HL-60 (cell line): Measurements from ENCODE around the gene LRMDA.

Experiments
- DNase-seq, 2 experiments: peaks; one replicate each; pipeline ENCODE4 v3.0.0-alpha.2; 2010 to 2020; ENCODE audit warnings: low read depth in 1 of 2, low spot score in 1 of 2
- H3K27ac ChIP-seq: fragments of 250-450 bp; sonication (Bioruptor Pico); replicated peaks from 2 replicates; pipeline ENCODE4 v1.5.1; 2020; ENCODE audit warnings: mild to moderate bottlenecking, moderate library complexity
- H3K27me3 ChIP-seq: fragments of 250-450 bp; sonication (Bioruptor Pico); 2 replicates; pipeline ENCODE4 v1.5.1; 2021; ENCODE audit warnings: mild to moderate bottlenecking, moderate library complexity; ENCODE audit not compliant: insufficient read depth, poor library complexity, severe bottlenecking
- H3K4me3 ChIP-seq: replicated peaks from 2 replicates; pipeline ENCODE4 v1.5.1; 2011; ENCODE audit warnings: mild to moderate bottlenecking, control low read depth, low read length; ENCODE audit not compliant: insufficient read depth
- CTCF ChIP-seq: IDR thresholded peaks from one replicate; pipeline ENCODE4 v1.5.1; 2011; ENCODE audit warnings: low read length, control low read depth, inconsistent platforms; ENCODE audit not compliant: insufficient read depth
- GABPA ChIP-seq: IDR thresholded peaks from 2 replicates; pipeline ENCODE4 v1.6.1; 2012; ENCODE audit warnings: low read depth
- POLR2AphosphoS5 ChIP-seq: IDR thresholded peaks from 2 replicates; pipeline ENCODE4 v1.6.1; 2012; ENCODE audit warnings: low read depth
- SPI1 ChIP-seq: IDR thresholded peaks from 2 replicates; pipeline ENCODE4 v1.6.1; 2012; ENCODE audit warnings: low read depth, mild to moderate bottlenecking, borderline replicate concordance
- TF ChIP-seq, protein P1 (sequence below): IDR thresholded peaks from 2 replicates; pipeline ENCODE4 v1.6.1; 2012; ENCODE audit warnings: low read depth; ENCODE audit not compliant: insufficient replicate concordance

LRMDA gene

DNA sequence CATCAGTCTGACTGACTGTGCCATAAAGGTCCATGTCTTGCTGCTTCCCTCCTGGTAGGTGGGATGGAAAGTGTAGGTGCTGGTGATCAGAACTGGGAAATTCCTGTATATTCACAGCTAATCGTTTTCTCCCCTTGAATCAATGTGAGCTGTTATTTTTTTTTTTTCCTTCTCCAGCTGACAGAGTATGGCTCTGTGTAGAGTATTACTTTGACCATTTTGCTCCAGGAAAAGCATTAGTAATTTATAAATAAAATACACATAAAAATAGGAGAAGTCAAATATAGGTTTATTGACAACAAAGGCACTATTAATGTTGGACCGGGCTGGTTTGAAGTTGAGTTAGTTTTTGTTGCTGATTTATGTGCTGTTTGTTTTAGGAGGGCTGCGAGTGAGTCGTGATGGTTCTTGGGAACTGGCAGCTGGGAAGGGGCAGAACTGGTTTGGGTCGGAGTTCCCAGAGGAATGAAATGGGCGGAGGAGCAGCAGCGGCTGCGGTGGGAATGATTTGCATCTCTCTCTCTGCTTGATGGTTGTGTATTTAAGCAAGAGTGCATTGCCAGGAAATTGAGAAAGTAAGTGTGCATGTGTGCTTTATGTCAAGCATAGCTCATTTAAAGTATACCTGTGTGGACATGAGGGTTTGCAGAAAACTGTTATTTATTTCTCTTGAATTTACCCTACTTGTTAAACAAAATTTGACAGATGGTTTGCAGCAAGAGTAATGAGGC lies 80.9 kb downstream of the LRMDA start:
- TF ChIP-seq, protein P1, sequence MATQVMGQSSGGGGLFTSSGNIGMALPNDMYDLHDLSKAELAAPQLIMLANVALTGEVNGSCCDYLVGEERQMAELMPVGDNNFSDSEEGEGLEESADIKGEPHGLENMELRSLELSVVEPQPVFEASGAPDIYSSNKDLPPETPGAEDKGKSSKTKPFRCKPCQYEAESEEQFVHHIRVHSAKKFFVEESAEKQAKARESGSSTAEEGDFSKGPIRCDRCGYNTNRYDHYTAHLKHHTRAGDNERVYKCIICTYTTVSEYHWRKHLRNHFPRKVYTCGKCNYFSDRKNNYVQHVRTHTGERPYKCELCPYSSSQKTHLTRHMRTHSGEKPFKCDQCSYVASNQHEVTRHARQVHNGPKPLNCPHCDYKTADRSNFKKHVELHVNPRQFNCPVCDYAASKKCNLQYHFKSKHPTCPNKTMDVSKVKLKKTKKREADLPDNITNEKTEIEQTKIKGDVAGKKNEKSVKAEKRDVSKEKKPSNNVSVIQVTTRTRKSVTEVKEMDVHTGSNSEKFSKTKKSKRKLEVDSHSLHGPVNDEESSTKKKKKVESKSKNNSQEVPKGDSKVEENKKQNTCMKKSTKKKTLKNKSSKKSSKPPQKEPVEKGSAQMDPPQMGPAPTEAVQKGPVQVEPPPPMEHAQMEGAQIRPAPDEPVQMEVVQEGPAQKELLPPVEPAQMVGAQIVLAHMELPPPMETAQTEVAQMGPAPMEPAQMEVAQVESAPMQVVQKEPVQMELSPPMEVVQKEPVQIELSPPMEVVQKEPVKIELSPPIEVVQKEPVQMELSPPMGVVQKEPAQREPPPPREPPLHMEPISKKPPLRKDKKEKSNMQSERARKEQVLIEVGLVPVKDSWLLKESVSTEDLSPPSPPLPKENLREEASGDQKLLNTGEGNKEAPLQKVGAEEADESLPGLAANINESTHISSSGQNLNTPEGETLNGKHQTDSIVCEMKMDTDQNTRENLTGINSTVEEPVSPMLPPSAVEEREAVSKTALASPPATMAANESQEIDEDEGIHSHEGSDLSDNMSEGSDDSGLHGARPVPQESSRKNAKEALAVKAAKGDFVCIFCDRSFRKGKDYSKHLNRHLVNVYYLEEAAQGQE, result no peak
- no peak for TF ChIP-seq SPI1
- no peak for TF ChIP-seq GABPA
- no peak for TF ChIP-seq CTCF
- TF ChIP-seq POLR2AphosphoS5, result no peak
- Histone ChIP-seq H3K27me3 (no peaks in the 10 kb centered on the region), H3K4me3 (no peak overlapping the region), H3K27ac (no peak overlapping the region)
- no peak for DNase-seq

GRCh38 chr10:75513292-75513885 lies 82.0 kb downstream of the LRMDA start:
- Histone ChIP-seq H3K4me3 (no peak overlapping the region), H3K27ac (no peak overlapping the region), H3K27me3 (no peaks in the 10 kb centered on the region)
- TF ChIP-seq CTCF (no peak), SPI1 (no peak)
- TF ChIP-seq, protein P1, result no peak
- DNase-seq, result no peak

GRCh38 chr10:75514830-75515229 lies 83.4 kb downstream of the LRMDA start:
- no peak for TF ChIP-seq POLR2AphosphoS5
- TF ChIP-seq GABPA, result no peak
- TF ChIP-seq SPI1, result no peak
- TF ChIP-seq, protein P1, result no peak
- H3K27me3 ChIP-seq, result no peaks in the 10 kb centered on the region

More at GRCh38 chr10:75514830-75515229, 83.4 kb downstream of the LRMDA start:
- Histone ChIP-seq H3K4me3 (no peak overlapping the region), H3K27ac (no peak overlapping the region)
- no peak for DNase-seq
